ENCODE results near the gene BOD1.

The BOD1 gene

DNA sequence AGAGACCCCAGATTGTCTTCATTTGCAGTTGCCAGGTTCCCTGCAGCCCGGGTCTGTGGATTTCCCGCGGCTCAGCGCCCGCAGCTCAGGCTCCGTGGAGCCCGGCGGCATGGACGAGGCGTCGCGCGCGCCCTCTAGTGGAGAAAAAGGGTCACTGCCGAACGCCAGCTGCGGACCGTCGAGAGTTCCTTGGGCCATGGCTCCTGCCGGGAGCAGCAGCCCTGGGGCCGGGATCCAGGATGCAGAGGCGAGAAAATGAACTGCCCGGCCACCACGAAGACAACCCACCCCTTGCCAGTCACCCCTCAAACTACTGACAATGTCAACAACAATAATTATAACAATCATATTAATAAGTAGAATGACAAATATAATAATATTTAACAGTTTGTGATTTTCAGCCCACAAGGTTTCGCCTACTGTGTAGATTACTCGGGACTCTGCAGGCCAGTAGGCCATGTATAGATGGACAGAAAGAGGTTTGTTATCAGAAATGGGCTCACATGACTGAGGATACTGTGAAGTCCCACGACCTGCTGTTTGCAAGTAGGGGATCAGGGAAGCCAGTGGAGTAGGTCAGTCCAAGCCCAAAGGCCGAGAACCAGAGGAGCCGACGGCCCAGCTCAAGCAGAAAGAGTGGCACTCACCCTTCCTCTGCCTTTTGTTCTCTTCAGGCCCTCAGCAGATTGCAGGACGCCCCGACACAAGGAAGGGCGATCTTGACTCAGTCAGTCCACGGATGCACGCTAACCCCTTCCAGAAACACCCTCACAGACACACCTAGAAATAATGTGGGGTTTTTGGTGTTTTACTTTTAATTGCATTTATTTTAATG is 43.1 kb downstream of the BOD1 start:
- DNase-seq = peak; percentile 73

DNA sequence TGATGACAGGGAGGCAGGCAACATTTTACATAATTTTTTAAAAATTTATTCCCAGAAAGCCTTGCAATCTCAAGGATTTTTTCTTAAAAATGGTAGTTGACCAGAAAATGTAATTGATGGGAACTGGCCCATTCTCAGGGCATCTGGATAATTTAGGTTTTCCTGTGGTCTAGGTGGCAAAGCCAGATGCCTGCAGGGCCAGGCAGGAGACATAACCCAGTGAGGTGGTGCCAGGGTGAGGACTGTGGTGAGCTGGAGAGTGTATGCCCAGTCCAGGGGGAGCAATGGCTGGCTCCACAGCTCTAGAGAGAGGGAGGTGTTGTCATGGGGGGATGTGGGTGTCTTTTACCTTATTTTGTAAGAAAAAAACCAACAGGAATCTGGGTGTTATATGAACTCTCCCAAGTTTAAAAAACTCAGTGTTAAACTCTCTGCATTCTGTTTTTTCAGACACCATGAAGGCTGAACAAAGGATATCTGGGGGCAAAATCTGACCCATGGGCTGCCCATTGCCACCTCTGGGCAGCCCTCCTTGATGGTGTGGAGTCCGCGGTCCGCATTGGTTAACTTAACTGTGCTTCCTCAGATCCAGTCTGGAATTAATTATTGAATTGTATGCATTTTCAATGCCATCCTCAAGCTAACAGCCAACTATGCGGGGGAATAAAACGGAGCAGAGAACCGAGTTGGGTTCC is 43.9 kb downstream of the BOD1 start:
- DNase-seq = no peak

- no peak for DNase-seq
Observed at GRCh38 chr5:173570321-173571090, 45.9 kb downstream of the BOD1 start.

DNA sequence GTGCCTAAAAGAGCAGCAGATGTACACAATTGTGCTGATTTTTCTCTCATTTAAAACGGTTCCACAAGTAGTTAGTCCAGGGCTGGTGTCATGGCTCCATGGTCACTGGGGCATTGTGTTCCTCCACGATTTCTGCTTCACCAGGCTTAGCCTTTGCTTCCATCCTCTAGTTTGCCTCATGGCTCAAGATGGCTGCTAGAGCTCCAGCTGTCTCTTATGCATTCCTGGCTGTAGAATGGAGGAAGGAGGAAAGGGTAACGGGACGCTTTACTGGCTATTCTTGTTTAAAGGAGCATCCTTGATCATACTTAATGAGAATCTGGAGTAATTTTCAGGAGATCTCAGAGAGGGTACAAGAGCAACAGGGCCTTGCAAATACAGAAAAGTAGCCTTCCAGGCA is 47.7 kb downstream of the BOD1 start:
- DNase-seq = no peak

DNA sequence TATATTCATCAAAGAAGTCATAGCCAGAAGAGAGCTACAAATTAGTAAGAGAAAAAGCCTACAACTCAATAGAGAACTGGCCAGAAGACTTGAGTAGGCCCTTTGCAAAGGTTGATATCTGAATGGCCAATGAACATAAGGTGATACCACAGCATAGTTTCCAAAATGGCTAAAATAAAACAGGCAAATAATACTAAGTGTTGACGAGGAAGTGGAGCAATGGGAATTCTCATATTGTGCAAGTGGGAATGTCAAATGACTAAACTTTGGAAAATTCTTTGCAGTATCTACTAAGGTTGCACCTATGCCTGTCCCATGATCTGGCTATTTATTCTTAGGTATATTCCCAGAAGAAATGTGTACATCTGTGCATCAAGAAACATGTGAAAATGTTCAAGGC is 48.3 kb downstream of the BOD1 start:
- no peak for DNase-seq

DNA sequence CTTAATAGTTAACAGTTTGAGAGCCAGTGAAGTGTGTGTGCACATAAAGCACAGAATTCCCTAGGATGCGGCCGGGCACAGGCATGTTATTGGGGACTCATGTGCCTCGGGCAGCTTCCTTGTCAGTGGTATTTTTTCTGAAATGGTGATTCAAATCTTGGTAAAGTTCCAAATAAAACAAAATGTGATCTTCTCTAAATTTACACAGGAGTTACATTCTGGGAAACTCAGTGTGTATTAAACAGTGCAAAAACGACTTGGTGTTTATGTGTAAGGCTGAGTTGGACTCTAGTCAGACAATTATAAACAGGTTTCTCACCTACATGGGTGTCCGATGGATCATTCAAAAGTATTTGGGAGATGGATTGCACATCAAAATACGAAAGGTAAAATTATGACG is 48.9 kb downstream of the BOD1 start:
- no peak for DNase-seq

DNA sequence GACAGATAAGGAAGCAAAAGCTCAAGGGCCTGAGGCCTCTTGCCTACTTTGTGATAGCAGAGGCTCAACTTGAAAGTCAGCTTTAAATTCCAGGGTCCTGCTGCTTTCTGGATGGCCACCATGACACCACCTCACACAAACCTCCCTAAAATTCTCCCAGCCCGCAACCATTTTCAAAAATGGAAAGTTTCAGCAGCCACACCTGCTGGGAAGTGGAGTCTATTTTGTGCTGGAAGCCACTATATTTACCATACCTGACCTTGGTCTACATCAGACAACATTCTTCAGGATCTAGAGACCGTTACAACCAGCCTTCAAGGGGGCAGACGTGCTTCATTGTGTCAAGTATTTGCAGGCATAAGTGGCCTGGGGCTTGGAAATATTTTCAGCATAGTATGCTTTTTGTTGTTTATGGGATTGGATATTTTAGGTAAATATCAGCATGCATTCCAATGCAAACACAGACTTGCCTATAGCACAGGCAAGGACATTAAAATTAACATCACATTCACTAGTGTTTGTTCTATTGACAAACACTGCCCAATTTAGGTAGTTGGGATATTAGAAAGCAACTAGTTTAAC is 50.9 kb downstream of the BOD1 start:
- no peak for DNase-seq

- DNase-seq = no peak
Observed at GRCh38 chr5:173564106-173564505, 52.3 kb downstream of the BOD1 start.

DNA sequence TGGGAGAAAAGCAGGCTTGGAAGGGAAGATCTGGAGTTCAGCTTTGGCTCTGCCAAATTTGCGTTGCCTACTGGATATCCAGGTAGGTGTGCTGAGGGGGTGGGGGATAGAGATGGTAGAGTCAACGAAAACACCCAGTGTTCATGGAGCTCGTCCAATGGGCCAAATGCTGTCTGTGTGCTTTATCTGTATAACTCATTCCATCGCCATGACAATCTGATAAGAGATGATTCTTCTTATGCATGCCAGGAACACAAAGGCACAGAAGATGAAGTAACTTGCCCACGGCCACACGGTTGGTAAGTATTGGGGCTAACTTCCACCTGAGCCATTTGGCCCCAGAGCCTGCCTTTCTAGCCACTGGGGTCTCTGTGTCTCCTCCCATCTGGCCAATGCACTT is 53.2 kb downstream of the BOD1 start:
- no peak for DNase-seq

DNA sequence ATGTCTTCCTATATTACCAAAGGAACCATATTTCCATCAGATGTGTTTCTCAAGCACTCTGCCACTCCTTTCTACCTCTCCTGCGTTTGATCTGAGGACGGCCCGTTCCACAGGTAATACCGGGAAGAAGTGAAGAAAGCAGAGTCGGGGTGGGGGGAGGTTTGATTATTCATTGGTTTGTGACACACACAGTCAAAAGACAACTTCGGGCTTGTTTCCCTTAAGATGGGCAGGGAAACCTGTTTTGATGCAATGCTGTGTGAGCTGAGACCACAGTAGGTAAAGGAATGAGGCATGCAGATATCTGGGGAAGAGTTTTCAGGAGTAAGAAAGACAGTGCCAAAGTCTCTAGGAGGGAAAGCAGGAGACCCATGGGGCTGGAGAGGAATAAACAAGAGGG is 54.0 kb downstream of the BOD1 start:
- no peak for DNase-seq
